OCI-LY3 (cell line): ENCODE measurements around the gene GPBAR1.

Source experiments
- H2AFZ ChIP-seq: fragments of 200-600, 300-600 bp; shearing (Covaris generic); 2 replicates; pipeline ENCODE4 v1.6.0; 2014; ENCODE audit warnings: antibody characterized with exemption, low read depth, low read length
- H3K27ac ChIP-seq: fragments of 200-600, 300-600 bp; sonication (generic); 2 replicates; pipeline ENCODE4 v1.5.1; 2014; ENCODE audit warnings: mild to moderate bottlenecking, low read length, moderate library complexity, mixed read lengths
- H3K27me3 ChIP-seq: fragments of 200-600, 300-600 bp; sonication (generic); 2 replicates; pipeline ENCODE4 v1.6.1; 2014; ENCODE audit warnings: low read depth, low read length, mixed read lengths
- H3K36me3 ChIP-seq: fragments of 200-600, 300-600 bp; sonication (generic); replicated peaks from 2 replicates; pipeline ENCODE3; 2014; ENCODE audit warnings: low read depth, low read length, mixed read lengths
- H3K4me1 ChIP-seq: fragments of 300-600, 200-600 bp; sonication (generic); 2 replicates; pipeline ENCODE4 v1.6.1; 2014; ENCODE audit warnings: low read length, mixed read lengths
- H3K4me2 ChIP-seq: fragments of 200-600, 300-600 bp; sonication (generic); 2 replicates; pipeline ENCODE4 v1.6.1; 2014; ENCODE audit warnings: low read length, mixed read lengths
- H3K4me3 ChIP-seq: fragments of 300-600, 200-600 bp; sonication (generic); 2 replicates; pipeline ENCODE4 v1.5.1; 2014; ENCODE audit warnings: antibody characterized with exemption, mild to moderate bottlenecking, low read length, moderate library complexity
- H3K79me2 ChIP-seq: fragments of 300-600, 200-600 bp; shearing (Covaris generic); 2 replicates; pipeline ENCODE4 v1.6.1; 2014; ENCODE audit warnings: mild to moderate bottlenecking, low read length, mixed read lengths
- H3K9ac ChIP-seq: fragments of 300-600, 200-600 bp; shearing (Covaris generic); 2 replicates; pipeline ENCODE4 v1.6.0; 2014; ENCODE audit warnings: mild to moderate bottlenecking, low read length, moderate library complexity
- H3K9me3 ChIP-seq: fragments of 200-600, 300-600 bp; shearing (Covaris generic); 2 replicates; pipeline ENCODE4 v1.6.1; 2014; ENCODE audit warnings: low read length, mixed read lengths; ENCODE audit not compliant: insufficient read depth
- H4K20me1 ChIP-seq: fragments of 200-600, 300-600 bp; sonication (generic); 2 replicates; pipeline ENCODE4 v1.6.1; 2016; ENCODE audit warnings: low read length, mixed read lengths; ENCODE audit not compliant: insufficient read depth
- EZH2phosphoT487 ChIP-seq: fragments of 200-600 bp; shearing (Covaris generic); IDR thresholded peaks from 2 replicates; pipeline ENCODE4 v1.6.1; 2018; ENCODE audit warnings: antibody characterized with exemption, mixed run types, low read depth
- TF ChIP-seq, protein P1 (sequence below): fragments of 200-600, 300-600 bp; sonication (generic); IDR thresholded peaks from 2 replicates; pipeline ENCODE4 v1.5.1; 2014; ENCODE audit warnings: antibody characterized with exemption, low read length, low read depth

GPBAR1 gene

DNA sequence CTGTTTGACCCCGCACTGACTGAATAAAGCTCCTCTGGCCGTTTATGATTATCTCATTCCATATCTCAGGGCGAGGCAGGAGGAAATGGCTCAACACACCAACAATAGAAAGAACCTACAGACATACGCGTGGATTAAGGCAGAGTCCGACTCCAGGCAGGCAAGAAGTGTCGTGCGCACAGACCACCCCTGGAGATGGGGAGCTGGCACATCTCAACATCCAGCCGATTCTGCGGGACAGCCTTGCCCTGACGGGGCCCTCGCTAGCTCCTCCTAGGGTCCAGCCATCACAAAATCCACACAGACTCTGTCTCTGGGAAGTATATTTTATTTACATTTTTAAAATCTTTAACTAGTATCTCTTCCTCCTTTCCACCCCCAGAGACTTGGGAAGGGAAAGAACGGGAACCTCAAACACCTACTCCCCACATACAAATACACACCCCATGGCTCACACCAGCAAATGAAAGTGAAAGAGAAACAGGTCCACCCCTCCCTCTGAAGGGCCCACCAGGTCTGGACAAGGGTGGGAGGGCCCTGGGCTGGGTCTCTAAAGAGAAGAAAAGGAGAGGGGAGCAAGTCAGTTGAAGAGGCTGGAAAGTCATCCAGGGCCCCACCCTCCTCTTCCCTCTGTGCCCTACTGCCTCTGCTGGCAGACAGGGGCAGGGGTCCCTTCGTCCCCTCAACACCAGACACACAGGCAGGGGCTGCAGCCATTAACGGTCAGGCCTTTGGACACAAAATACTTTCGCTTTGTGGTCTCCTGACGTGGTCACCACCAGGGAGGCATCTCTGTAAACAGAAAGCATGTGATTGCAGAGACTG, 3.2 kb downstream of the GPBAR1 start:
- peaks cover 19% of the 10 kb centered on the region for H3K4me1 ChIP-seq
- H4K20me1 ChIP-seq, result no peaks in the 10 kb centered on the region
- H3K9me3 ChIP-seq, result no peaks in the 10 kb centered on the region
- H3K27ac ChIP-seq, result no peak overlapping the region
- H3K4me3 ChIP-seq, result no peak overlapping the region
- no peak overlapping the region for H2AFZ ChIP-seq
- H3K4me2 ChIP-seq, result no peak overlapping the region
- H3K27me3 ChIP-seq, result no peaks in the 10 kb centered on the region
- peaks cover under 1% of the 10 kb centered on the region for H3K79me2 ChIP-seq
- no peak overlapping the region for H3K9ac ChIP-seq
- H3K36me3 ChIP-seq, result no peaks in the 10 kb centered on the region
- TF ChIP-seq EZH2phosphoT487, result no peak
- TF ChIP-seq, protein P1, sequence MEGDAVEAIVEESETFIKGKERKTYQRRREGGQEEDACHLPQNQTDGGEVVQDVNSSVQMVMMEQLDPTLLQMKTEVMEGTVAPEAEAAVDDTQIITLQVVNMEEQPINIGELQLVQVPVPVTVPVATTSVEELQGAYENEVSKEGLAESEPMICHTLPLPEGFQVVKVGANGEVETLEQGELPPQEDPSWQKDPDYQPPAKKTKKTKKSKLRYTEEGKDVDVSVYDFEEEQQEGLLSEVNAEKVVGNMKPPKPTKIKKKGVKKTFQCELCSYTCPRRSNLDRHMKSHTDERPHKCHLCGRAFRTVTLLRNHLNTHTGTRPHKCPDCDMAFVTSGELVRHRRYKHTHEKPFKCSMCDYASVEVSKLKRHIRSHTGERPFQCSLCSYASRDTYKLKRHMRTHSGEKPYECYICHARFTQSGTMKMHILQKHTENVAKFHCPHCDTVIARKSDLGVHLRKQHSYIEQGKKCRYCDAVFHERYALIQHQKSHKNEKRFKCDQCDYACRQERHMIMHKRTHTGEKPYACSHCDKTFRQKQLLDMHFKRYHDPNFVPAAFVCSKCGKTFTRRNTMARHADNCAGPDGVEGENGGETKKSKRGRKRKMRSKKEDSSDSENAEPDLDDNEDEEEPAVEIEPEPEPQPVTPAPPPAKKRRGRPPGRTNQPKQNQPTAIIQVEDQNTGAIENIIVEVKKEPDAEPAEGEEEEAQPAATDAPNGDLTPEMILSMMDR, result no peak

DNA sequence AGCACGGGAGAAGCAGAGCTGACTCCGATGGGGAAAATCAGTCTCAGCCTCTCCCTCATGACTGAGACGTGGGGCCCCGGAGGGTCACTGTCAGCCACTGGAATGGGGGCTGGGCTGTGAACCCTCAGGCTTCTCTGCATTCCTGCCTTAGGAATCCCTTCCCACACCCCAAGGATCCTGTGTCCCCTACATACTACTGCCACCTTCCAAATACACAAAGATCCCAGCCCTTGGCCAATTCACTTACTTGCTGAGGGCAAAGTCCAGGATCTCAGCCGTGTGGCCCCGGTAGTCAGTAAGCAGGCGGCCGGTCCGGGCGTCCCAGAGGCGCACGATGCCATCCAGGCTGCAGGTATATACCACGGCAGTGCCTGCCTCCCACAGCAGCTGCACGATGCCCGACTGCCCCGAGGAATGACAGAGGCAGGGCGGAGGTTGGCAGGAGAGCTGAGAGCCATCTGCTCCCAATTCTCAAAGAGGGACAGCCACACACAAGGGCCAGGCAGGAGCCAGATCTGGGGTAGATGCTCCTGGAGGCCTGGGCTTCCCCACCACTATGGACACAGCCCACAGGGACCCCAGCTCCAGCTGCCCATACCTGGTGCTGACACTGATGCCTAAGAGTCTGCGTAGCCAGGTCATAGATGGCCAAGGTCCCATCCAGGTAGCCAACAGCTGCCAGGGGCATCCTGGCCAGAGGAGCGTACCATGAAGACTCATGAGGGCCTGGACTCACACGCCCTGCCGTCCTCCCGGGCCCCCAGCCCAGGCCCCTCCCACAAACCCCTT, 4.2 kb downstream of the GPBAR1 start:
- Histone ChIP-seq H4K20me1 (no peaks in the 10 kb centered on the region), H3K27ac (no peak overlapping the region), H3K36me3 (no peaks in the 10 kb centered on the region), H3K27me3 (no peaks in the 10 kb centered on the region), H3K9me3 (no peaks in the 10 kb centered on the region), H3K4me1 (peaks cover 21% of the 10 kb centered on the region), H3K4me3 (no peak overlapping the region), H3K4me2 (no peak overlapping the region), H3K9ac (no peak overlapping the region), H3K79me2 (peaks cover 6% of the 10 kb centered on the region), H2AFZ (no peak overlapping the region)
- TF ChIP-seq, protein P1, result no peak
- TF ChIP-seq EZH2phosphoT487, result no peak

DNA sequence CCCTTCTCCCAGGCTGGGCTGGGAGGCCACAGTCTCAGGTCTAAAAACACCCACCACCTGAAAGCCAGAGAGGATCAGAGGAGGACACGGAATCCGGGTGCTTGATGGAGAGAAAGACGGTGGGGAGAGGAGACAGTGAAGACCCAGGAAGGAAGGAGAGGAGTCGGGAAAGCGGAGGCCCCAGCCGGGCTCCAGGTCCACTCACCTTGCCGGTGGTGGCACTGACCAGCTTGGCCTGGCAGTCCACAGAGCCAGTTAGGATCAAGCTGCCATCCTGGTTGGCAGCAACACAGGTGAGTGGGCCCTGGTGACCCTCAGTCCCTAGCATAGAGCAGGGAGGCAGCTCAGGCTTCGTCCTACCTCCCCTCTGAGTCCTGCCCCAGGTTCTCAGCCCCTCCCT, 4.8 kb downstream of the GPBAR1 start:
- peaks cover 18% of the 10 kb centered on the region for H3K4me1 ChIP-seq
- H3K4me2 ChIP-seq, result no peak overlapping the region
- no peak overlapping the region for H3K27ac ChIP-seq
- H3K9ac ChIP-seq, result no peak overlapping the region
- TF ChIP-seq, protein P1, result no peak
- no peak for TF ChIP-seq EZH2phosphoT487
- H4K20me1 ChIP-seq, result no peaks in the 10 kb centered on the region
- peaks cover 6% of the 10 kb centered on the region for H3K79me2 ChIP-seq
- no peak overlapping the region for H3K4me3 ChIP-seq
- no peaks in the 10 kb centered on the region for H3K9me3 ChIP-seq
- no peaks in the 10 kb centered on the region for H3K27me3 ChIP-seq
- no peak overlapping the region for H2AFZ ChIP-seq
- H3K36me3 ChIP-seq, result no peaks in the 10 kb centered on the region

DNA sequence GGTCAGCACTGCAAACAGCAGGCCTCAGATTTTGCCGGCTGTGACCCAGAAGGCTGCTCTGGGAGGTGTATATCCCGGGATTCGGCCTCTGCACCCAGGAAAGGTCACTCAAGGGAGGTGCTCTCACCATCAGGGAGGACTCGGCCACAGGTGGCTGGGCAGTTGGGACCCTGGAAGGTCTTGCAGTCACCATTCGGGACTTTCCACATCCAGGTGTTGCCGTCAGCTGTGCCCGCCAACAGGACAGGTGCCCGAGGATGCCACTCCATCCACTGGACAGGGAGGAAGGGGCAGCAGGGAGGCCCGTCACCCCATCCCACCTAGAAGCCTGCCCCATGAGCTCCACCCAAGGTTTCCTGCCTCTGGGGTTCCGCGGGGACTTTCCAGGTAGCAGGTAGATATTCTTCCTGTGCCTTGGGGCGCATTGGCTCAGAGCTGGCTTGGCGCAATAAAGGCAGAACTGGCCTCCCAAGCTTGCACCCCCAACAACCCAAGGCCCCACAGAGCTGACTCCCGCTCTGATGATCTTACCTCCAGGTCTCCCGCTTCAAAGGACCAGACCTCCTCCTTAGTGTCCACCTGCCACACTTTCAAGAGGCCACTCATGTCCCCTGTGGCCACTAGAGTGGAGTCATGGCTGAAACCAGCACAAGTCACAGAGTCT, 5.6 kb downstream of the GPBAR1 start:
- Histone ChIP-seq H3K27me3 (no peaks in the 10 kb centered on the region), H3K79me2 (peaks cover 6% of the 10 kb centered on the region), H3K9me3 (no peaks in the 10 kb centered on the region), H3K36me3 (no peaks in the 10 kb centered on the region), H4K20me1 (no peaks in the 10 kb centered on the region), H3K27ac (no peak overlapping the region), H3K4me1 (peaks cover 15% of the 10 kb centered on the region), H3K9ac (no peak overlapping the region), H3K4me3 (no peak overlapping the region), H3K4me2 (no peak overlapping the region), H2AFZ (no peak overlapping the region)
- TF ChIP-seq, protein P1, result no peak
- no peak for TF ChIP-seq EZH2phosphoT487
